ENCODE measurements around the gene MASP1.
A peak's percentile ranks its signal among the peaks of the same experiment; 100 is the strongest.

Gene MASP1

GRCh38 chr3:187293516-187294430 lies 2.2 kb upstream of the MASP1 start:
- DNase-seq, result peak in 1 of 56 donors; percentile 6

- no peak for DNase-seq
These were observed 1.3 kb upstream of the MASP1 start for GRCh38 chr3:187292631-187293515.

DNA sequence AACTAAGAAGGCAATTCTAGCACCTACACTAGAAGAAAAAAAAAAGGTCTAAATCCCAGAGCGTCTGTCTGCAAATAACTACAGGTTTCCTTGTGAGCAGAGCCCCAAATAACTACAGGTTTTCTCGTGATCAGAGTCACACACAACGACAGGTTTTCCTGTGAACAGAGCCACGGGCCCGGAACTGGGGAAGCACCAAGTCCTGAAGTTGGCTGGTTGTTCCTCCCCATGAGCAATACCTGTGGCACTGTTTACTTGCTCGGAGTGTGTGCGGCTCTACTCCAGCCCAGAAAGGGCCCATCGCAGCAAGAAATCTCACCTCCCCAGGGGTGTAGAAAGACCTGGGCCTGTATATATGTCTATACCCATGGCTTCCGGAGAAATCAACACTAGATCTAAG lies 644 bp upstream of the MASP1 start:
- DNase-seq, result peak in 3 of 56 donors; percentile 5 to 10 (median 5)

DNA sequence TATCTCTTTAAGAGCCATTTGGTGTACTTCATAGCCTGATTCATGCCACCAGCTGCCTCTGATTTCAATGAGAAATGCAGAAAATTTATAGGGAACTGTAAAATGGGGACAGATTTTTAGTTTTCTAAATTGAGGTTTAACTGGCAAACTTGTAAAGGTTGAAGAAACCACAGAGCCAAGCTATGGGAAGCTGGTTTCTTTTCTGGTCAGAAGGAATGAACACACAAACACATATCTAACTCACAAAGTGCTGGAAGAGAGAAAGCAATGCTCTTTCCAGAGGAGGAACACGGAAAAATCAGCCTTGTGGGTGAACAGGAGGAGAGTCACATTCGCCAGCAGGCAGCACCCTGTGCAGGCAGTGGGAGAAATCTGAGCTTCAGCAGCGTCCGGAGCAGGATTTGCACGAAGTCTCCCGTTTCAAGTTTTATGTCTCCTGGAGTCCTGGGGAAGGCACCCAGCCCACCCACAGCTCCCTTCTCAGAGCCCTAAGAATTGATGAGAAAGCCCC lies 481 bp downstream of the MASP1 start:
- DNase-seq, result peak in 3 of 56 donors; percentile 2 to 51 (median 31)

DNA sequence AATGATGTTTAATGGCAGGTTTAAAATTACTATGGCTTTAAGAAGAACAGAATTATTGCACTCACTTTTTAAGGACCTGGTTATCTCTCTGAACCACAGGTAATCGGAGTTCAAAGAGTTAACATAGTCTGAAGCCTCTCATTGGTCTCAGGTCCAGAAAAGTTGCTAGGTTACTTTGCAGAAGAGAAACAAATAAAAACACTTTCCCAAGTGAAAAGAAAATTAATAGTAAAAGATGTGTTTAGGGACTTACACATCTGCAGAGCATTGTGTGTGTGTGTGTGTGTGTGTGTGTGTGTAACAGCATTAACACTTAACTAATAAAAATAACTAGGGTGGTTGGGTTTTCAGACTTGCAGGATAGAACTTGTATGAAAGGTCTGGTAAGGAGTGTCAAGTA lies 1.0 kb downstream of the MASP1 start:
- DNase-seq, result no peak

DNA sequence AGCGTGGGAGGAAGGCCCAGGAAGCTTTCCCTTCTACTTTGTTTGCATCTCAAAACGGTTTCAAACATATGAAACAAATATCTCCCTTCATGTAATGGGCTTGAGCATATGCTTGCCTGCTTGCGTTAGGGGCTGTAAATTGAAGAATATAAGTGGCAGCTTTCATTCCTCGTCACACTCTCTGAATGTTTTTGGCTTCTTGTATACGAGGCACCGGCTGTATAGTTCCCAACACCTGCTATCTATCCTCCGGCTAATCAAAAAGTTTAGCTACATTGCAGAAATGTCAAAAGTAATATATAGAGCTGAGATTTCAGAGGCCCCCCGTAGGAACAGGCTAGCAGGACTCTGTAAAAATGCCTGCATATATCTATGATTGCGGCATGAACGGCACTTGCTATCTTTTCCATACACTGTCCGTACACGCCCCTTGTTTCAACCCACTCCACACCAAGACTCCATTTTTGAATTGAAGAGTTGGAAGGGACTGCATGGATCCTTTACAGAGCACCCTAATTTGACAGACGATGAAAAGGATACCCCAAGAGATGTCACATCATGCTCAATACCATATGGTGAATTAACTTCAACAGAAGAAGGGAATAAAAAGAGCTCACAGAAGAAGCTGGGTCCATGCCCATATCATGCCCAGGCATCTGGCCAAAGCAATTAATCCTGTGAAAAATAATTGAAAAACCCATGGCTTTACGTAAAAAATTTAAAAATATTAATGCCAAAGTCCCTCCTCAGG lies 2.5 kb downstream of the MASP1 start:
- no peak for DNase-seq

DNA sequence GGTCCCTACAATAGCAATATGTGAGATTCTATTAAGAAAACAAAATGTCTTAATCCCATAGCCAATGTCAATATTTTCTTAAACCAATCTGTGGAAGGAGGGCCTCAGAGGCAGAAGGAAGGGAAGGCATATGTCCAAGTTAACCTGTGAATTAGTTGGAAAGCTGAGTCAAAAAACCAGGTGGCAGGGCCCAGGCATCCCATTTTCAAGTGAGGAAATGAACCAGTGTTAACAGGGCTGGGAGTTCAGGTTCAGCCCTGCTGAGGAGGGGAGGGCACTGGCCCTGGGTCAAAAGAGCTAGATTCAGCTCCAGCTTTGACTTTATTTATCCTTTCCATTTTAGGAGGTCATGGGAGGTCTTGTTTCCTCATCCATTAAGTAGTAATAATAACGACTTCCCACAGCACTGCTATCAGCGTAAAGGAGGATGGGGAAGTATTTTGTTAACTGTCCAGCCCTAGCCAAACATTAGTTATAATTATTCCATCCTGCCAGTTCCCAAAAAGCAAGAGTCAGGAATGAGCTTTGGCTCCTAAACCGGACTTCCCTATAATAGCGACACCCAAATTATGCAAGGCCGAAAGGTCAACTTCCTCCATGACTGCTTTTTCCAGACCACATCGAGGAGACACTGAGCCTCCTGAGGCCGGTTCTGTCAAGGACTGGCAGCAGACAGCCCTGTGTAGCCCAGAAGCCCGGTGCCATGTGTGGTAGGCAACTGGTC lies 3.2 kb downstream of the MASP1 start:
- no peak for DNase-seq

- DNase-seq, result no peak
These were observed 4.3 kb downstream of the MASP1 start for GRCh38 chr3:187287256-187287655.

GRCh38 chr3:187286467-187287059 lies 5.0 kb downstream of the MASP1 start:
- no peak for DNase-seq

DNA sequence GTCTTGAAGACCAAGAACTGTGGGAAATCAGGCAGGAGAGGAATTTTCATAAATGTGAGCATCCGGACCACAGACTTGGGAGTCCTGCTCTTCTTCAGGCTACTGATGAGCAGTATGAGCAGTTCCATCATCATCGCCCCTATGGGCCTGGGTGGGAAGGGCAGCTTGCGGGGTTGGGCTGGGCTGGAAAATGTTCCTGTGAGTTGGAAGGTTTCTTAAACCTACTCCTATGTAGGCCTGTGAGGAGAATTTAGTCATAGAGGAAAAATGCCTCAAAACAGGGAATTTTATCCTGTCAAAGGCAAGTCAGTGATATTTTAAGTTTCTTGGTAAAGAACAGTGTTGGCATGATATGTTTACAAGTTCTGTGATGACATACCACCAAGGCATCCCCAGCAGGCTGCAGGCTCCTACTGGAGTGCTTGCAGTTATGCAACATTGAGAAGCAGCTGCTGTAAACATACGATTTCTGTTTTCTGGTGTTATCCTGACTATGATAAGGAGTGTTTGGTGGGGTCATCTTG lies 10.3 kb downstream of the MASP1 start:
- DNase-seq, result no peak

DNA sequence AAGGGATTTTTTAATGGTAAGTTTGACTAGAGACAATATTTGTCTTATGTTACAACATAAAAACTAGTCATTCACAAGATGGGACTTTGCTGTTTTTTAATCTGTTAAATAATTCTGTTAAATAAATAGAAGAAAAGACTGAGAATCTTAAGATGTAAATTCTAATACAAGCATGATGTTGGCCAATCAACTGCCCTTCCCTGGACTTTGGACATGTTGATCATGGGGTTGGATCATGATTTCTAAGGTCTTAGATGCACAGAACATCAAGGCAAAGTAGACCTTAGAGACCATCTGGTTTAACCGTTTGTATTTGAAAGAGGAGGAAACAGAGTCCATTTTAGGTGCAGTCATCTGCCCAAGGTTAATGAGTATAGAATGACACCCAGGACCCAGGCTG lies 10.9 kb downstream of the MASP1 start:
- DNase-seq, result no peak

DNA sequence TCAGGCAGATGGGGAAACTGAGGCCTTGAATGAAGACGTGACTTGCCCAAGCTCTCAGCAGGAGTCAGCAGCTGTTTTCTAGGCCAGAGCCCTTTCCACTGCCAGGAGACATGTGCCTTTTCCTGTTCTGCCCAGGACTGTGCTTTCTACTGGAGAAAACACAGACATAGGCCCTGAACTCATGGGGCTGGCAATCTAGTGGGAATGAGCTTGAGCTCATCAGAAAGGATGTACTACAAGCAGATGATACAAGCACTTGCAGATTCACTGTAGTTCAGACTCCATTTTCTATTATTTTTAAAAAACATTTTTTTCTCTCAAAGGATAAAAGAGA lies 14.4 kb downstream of the MASP1 start:
- DNase-seq, result no peak

GRCh38 chr3:187276397-187277128 lies 15.0 kb downstream of the MASP1 start:
- DNase-seq, result peak in 7 of 56 donors; percentile 3 to 37 (median 17)

DNA sequence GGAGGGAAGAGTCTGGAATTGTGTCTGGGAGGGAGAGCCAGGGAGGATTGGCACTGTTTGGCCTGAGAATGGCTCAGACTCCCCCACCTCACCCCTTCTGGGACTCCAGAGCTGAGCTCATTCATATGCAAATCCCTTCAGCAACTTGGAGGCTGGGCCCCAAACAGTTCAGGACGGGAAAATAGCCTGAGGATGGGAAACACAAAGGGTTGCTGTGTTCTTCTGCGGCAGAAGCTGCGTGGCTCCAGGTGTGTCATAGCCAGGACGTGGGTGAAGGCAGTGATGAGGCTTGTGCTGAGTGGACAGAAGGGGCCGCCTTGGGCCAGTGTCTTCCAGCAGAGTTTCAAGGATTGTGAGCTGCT lies 16.6 kb downstream of the MASP1 start:
- peak in 23 of 56 donors; percentile 6 to 48 (median 34) for DNase-seq

- DNase-seq, result no peak
These were observed 17.1 kb downstream of the MASP1 start for GRCh38 chr3:187274315-187274976.

DNA sequence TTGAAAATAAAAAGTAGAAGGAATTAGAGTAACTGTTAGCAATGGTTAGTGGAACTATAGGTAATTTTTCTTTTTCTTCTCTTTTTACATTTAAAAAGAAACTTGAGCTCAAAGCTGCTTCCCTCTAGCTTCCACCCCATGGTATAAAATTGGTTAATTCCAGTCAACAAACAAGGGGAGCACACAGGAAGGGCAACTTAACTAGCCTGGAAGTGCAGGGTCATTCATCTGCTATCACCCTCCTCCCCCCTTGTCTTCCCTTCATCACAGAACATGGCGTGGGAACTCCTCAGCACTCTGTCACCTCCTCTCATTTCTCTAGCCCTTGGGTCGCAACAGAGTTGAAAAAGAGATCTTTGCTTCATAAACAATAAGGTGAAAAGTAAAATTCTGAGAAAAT lies 20.0 kb downstream of the MASP1 start:
- DNase-seq, result no peak

- DNase-seq, result no peak
These were observed 22.1 kb downstream of the MASP1 start for GRCh38 chr3:187269486-187269885.

DNA sequence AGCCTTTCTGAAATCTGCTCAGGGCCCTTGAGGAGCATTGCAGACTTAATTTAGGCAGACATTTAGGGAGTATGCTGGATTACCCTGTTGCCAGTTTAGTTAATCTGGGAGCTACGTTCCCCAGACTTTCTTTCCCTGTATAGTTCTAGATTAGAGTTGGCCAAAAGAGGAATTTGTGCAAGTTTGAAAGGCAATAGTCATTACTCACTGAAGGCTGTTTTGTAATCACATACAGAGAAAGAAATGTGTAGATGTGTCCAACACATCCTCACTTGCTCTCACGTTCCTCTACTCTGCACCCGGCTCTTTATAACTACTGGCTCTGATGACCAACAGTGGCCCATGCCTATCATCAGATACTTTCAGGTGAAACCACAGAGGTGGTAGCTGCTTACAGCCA lies 24.2 kb downstream of the MASP1 start:
- no peak for DNase-seq

GRCh38 chr3:187266691-187267090 lies 24.8 kb downstream of the MASP1 start:
- no peak for DNase-seq

Measured in nucleus accumbens (tissue), 56 donors.